ENCODE measurements around the gene SLC7A1. TPM values are rescaled to one million over a fixed set of nuclear protein-coding genes. Genes with fewer than 3 reads are reported as not detected.

The SLC7A1 gene
- polyA plus RNA-seq, 2 of the 4 experiments (the other 2 are of a cell fraction), result 19.9 to 24.8 TPM

- TF ChIP-seq, protein P1, sequence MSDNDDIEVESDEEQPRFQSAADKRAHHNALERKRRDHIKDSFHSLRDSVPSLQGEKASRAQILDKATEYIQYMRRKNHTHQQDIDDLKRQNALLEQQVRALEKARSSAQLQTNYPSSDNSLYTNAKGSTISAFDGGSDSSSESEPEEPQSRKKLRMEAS (IDR thresholded peaks at IDR 0.05), result no peak
These were observed 131.3 kb downstream of the SLC7A1 start (continued) for GRCh38 chr13:29464105-29464679.

GRCh38 chr13:29459813-29460355 is 135.6 kb downstream of the SLC7A1 start:
- Histone ChIP-seq H3K27ac (no peak overlapping the region), H3K4me3 (no peak overlapping the region), H3K4me1 (no peaks in the 10 kb centered on the region), H3K9me3 (no peaks in the 10 kb centered on the region), H3K4me2 (no peak overlapping the region)
- no peak for ATAC-seq
- 46% methylated on average over 2 of the region's 2 CpGs for WGBS (ENCODE audit: missing lambda C conversion rate)
- ChIA-PET POLR2A (no interaction called here), CTCF (interaction anchor here (1.3 to 1.6 kb wide), 3 partner anchors 8 to 9 kb away, joined by 3 to 5 read pairs (median 4); no protein-coding TSS in a partner anchor)
- no peak for FAIRE-seq
- TF ChIP-seq JUNB (IDR thresholded peaks at IDR 0.05) (no peak), RCOR1 (IDR thresholded peaks at IDR 0.05; ENCODE audit: low read depth, low read length) (no peak), ZFP36 (IDR thresholded peaks at IDR 0.05; ENCODE audit: borderline replicate concordance, partially characterized antibody) (no peak), POLR2A (IDR thresholded peaks at IDR 0.05; ENCODE audit: low read length) (no peak), E2F6 (IDR thresholded peaks at IDR 0.05; ENCODE audit: borderline replicate concordance, low read depth) (no peak), FOXS1 (CRISPR knock-in tag; IDR thresholded peaks at IDR 0.05) (no peak), ELK1 (IDR thresholded peaks at IDR 0.05; ENCODE audit: low read depth, low read length) (no peak), EHF (CRISPR knock-in tag; IDR thresholded peaks at IDR 0.05) (no peak), SMC3 (IDR thresholded peaks at IDR 0.05) (no peak), GATA3 (IDR thresholded peaks at IDR 0.05; ENCODE audit: borderline replicate concordance) (no peak), PHF8 (IDR thresholded peaks at IDR 0.05; ENCODE audit: borderline replicate concordance, low read depth) (no peak), BCL3 (IDR thresholded peaks at IDR 0.05) (no peak), RFX5 (IDR thresholded peaks at IDR 0.05) (no peak), KDM5A (IDR thresholded peaks at IDR 0.05) (no peak), ESRRA (IDR thresholded peaks at IDR 0.05; ENCODE audit: borderline replicate concordance, low read length) (no peak), NPAS2 (CRISPR knock-in tag; IDR thresholded peaks at IDR 0.05; ENCODE audit: borderline replicate concordance) (no peak), EHMT2 (IDR thresholded peaks at IDR 0.05; ENCODE audit: low read depth) (no peak)
- TF ChIP-seq, protein P2, sequence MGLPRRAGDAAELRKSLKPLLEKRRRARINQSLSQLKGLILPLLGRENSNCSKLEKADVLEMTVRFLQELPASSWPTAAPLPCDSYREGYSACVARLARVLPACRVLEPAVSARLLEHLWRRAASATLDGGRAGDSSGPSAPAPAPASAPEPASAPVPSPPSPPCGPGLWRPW (IDR thresholded peaks at IDR 0.05), result no peak
- TF ChIP-seq, protein P3, sequence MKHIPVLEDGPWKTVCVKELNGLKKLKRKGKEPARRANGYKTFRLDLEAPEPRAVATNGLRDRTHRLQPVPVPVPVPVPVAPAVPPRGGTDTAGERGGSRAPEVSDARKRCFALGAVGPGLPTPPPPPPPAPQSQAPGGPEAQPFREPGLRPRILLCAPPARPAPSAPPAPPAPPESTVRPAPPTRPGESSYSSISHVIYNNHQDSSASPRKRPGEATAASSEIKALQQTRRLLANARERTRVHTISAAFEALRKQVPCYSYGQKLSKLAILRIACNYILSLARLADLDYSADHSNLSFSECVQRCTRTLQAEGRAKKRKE (CRISPR knock-in tag; IDR thresholded peaks at IDR 0.05; ENCODE audit: low read depth), result no peak
- no peak for DNase-seq (ENCODE audit: low read depth in 1 of 2, low spot score in 1 of 2)

Measured in A549 (cell line).